Neural crest cell (in vitro differentiated cells): ENCODE data around the gene ZSCAN18. TPM values are rescaled to one million over a fixed set of nuclear protein-coding genes. Genes with fewer than 3 reads are reported as not detected.

Source experiments
- DNase-seq: peaks from one replicate; pipeline ENCODE4 v3.0.0; 2021; ENCODE audit warnings: low read depth, mixed read lengths, low spot score
- H3K27ac Mint-ChIP-seq: one replicate; pipeline ENCODE4 v1.8.0; 2021; ENCODE audit warnings: mild to moderate bottlenecking, mixed read lengths; ENCODE audit not compliant: unreplicated experiment
- H3K27me3 Mint-ChIP-seq: 2 replicates; pipeline ENCODE4 v1.8.0; 2021; ENCODE audit warnings: low read depth, mild to moderate bottlenecking, mixed read lengths
- H3K36me3 Mint-ChIP-seq: 2 replicates; pipeline ENCODE4 v1.8.0; 2021; ENCODE audit warnings: low read depth, mild to moderate bottlenecking, mixed read lengths
- H3K4me1 Mint-ChIP-seq: 2 replicates; pipeline ENCODE4 v1.8.0; 2021; ENCODE audit warnings: mixed read lengths
- H3K4me3 Mint-ChIP-seq: one replicate; pipeline ENCODE4 v1.8.0; 2021; ENCODE audit warnings: mild to moderate bottlenecking, mixed read lengths
- H3K9me3 Mint-ChIP-seq: 2 replicates; pipeline ENCODE4 v1.8.0; 2021; ENCODE audit warnings: mixed read lengths
- total RNA-seq: library from RNA; stranded (reverse); gene quantifications from 2 replicates; pipeline ENCODE4 v1.2.1, GENCODE V29; 2021
- TF ChIP-seq, protein P1 (sequence below): fragments of 200-600 bp; sonication (generic); conservative IDR thresholded peaks from 2 replicates; pipeline ENCODE4 v1.5.0; 2021; ENCODE audit warnings: antibody characterized with exemption, mild to moderate bottlenecking

Gene ZSCAN18
- total RNA-seq, 1 donor from 2014 or later: 56.6 TPM

- TF ChIP-seq, protein P1, sequence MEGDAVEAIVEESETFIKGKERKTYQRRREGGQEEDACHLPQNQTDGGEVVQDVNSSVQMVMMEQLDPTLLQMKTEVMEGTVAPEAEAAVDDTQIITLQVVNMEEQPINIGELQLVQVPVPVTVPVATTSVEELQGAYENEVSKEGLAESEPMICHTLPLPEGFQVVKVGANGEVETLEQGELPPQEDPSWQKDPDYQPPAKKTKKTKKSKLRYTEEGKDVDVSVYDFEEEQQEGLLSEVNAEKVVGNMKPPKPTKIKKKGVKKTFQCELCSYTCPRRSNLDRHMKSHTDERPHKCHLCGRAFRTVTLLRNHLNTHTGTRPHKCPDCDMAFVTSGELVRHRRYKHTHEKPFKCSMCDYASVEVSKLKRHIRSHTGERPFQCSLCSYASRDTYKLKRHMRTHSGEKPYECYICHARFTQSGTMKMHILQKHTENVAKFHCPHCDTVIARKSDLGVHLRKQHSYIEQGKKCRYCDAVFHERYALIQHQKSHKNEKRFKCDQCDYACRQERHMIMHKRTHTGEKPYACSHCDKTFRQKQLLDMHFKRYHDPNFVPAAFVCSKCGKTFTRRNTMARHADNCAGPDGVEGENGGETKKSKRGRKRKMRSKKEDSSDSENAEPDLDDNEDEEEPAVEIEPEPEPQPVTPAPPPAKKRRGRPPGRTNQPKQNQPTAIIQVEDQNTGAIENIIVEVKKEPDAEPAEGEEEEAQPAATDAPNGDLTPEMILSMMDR: no peak
- no peaks in the 10 kb centered on the region for H3K27me3 Mint-ChIP-seq
- H3K27ac Mint-ChIP-seq: no peak overlapping the region
- no peak for DNase-seq
- peaks cover 16% of the 10 kb centered on the region for H3K9me3 Mint-ChIP-seq
- peaks cover 15% of the 10 kb centered on the region for H3K36me3 Mint-ChIP-seq
- H3K4me3 Mint-ChIP-seq: no peak overlapping the region
- H3K4me1 Mint-ChIP-seq: no peaks in the 10 kb centered on the region
Observed at GRCh38 chr19:58047672-58048071, 50.4 kb downstream of the ZSCAN18 start.

DNA sequence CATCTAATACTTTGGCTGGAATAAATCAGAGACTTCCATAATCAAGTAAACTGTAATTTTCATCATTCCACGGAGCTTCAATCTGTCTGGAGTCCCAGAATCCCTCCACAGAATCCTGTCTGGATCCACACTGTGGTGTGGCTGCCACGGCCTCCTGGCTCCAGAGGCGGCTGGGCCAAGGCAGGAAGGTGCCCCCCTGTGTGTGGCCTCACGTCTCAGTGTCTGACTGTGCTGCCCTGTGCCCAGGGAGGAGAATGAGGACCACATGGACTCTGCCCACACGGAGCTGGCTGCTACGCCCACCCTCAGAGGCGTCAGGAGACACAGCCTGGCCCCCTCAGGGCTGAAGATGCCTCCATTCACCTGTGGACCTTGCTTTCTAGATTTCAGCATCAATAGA, 51.2 kb downstream of the ZSCAN18 start:
- DNase-seq: no peak
- Mint-ChIP-seq H3K27me3 (no peaks in the 10 kb centered on the region), H3K9me3 (peaks cover 17% of the 10 kb centered on the region), H3K4me3 (no peak overlapping the region), H3K27ac (no peak overlapping the region), H3K4me1 (no peaks in the 10 kb centered on the region), H3K36me3 (peaks cover 15% of the 10 kb centered on the region)
- TF ChIP-seq, protein P1: no peak

GRCh38 chr19:58045411-58046050, 52.5 kb downstream of the ZSCAN18 start:
- Mint-ChIP-seq H3K27ac (no peak overlapping the region), H3K27me3 (no peaks in the 10 kb centered on the region), H3K9me3 (peaks cover 22% of the 10 kb centered on the region), H3K4me3 (no peak overlapping the region), H3K36me3 (peaks cover 10% of the 10 kb centered on the region), H3K4me1 (no peaks in the 10 kb centered on the region)
- TF ChIP-seq, protein P1: no peak
- DNase-seq: no peak

DNA sequence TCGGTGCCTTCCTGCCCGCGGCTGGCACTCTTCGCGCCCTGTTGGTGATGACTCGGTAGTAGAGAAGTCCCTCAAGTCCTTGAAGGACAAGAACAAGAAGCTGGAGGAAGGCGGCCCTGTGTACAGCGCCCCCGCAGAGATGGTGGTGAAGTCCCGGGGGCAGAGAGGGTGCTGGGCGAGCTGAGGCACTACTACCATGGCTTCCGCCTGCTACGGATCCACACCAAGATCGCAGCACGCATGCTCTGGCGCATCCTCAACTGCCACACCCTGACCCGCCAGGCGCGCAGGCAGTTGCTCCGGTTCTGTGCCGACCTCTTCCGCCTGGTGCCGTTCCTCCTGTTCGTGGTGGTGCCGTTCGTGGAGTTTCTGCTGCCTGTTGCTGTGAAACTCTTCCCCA, 53.1 kb downstream of the ZSCAN18 start:
- H3K27ac Mint-ChIP-seq: no peak overlapping the region
- TF ChIP-seq, protein P1: no peak
- H3K4me3 Mint-ChIP-seq: no peak overlapping the region
- no peak for DNase-seq
- H3K9me3 Mint-ChIP-seq: peaks cover 22% of the 10 kb centered on the region
- H3K27me3 Mint-ChIP-seq: no peaks in the 10 kb centered on the region
- no peaks in the 10 kb centered on the region for H3K4me1 Mint-ChIP-seq
- H3K36me3 Mint-ChIP-seq: peaks cover 10% of the 10 kb centered on the region

DNA sequence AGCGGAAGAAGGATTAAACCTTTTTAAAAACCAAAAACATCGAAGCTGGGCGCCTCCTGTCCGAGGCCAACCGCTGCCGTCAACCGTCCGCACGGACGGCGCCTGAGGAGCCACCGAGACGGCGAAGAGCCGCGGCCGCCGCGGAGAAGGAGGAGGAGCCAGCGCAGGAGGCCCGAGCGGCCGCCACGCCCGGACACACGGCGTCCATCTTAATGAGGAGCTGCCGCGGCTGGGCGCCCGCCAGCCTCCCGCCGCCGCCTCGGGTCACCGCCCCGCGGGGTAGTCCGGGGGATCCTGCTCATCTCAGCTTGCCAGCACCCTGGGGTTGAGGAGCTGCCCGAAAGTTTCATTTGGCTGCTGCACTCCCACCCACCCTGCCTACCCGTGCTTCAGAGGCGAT, 53.6 kb downstream of the ZSCAN18 start:
- TF ChIP-seq, protein P1: no peak
- Mint-ChIP-seq H3K36me3 (peaks cover 10% of the 10 kb centered on the region), H3K4me1 (no peaks in the 10 kb centered on the region), H3K27me3 (no peaks in the 10 kb centered on the region), H3K4me3 (no peak overlapping the region), H3K27ac (no peak overlapping the region), H3K9me3 (peaks cover 22% of the 10 kb centered on the region)
- no peak for DNase-seq
